GM12892 (cell line): ENCODE results near the gene SCRN1.

Experiments
- DNase-seq: peaks from one replicate; pipeline ENCODE4 v3.0.0; 2011; ENCODE audit not compliant: insufficient read length
- FAIRE-seq: peaks from 2 replicates; lab custom pipeline; 2011; peaks lifted over from hg19 to GRCh38; lab: Jason Lieb, UNC
- POLR2A ChIP-seq: IDR thresholded peaks from 2 replicates; pipeline ENCODE4 v1.6.1; 2011; ENCODE audit warnings: low read depth, low read length, control low read depth
- POLR2AphosphoS5 ChIP-seq: IDR thresholded peaks from 2 replicates; pipeline ENCODE4 v1.6.1; 2011; ENCODE audit warnings: low read depth, low read length, control low read depth
- TAF1 ChIP-seq: IDR thresholded peaks from 2 replicates; pipeline ENCODE4 v1.6.1; 2011; ENCODE audit warnings: low read depth, mild to moderate bottlenecking, control low read depth, low read length, borderline replicate concordance

Gene SCRN1

GRCh38 chr7:29958667-29959358 is 30.8 kb downstream of the SCRN1 start:
- no peak for FAIRE-seq
- no peak for TF ChIP-seq POLR2AphosphoS5
- no peak for TF ChIP-seq POLR2A
- no peak for TF ChIP-seq TAF1
- no peak for DNase-seq

- DNase-seq (no peak), FAIRE-seq (peak; percentile 42)
- TF ChIP-seq POLR2AphosphoS5 (no peak), TAF1 (no peak), POLR2A (no peak)
Observed at GRCh38 chr7:29957521-29958310, 31.9 kb downstream of the SCRN1 start.

- DNase-seq (no peak), FAIRE-seq (no peak)
- TF ChIP-seq TAF1 (no peak), POLR2A (no peak), POLR2AphosphoS5 (no peak)
Observed at GRCh38 chr7:29956487-29956836, 33.1 kb downstream of the SCRN1 start.

GRCh38 chr7:29955799-29956486 is 33.7 kb downstream of the SCRN1 start:
- TF ChIP-seq POLR2A: no peak
- no peak for TF ChIP-seq TAF1
- TF ChIP-seq POLR2AphosphoS5: no peak
- FAIRE-seq: peak; percentile 65
- DNase-seq: peak; percentile 21

- FAIRE-seq: no peak
Observed at GRCh38 chr7:29955075-29955792, 34.4 kb downstream of the SCRN1 start.

GRCh38 chr7:29953726-29954347 is 35.8 kb downstream of the SCRN1 start:
- no peak for DNase-seq
- no peak for TF ChIP-seq TAF1
- TF ChIP-seq POLR2AphosphoS5: no peak
- TF ChIP-seq POLR2A: no peak
- no peak for FAIRE-seq

More at GRCh38 chr7:29955075-29955792, 34.4 kb downstream of the SCRN1 start:
- no peak for TF ChIP-seq POLR2A
- no peak for TF ChIP-seq POLR2AphosphoS5
- no peak for TF ChIP-seq TAF1
- no peak for DNase-seq

GRCh38 chr7:29951206-29951605 is 38.4 kb downstream of the SCRN1 start:
- no peak for TF ChIP-seq TAF1
- TF ChIP-seq POLR2AphosphoS5: no peak
- TF ChIP-seq POLR2A: no peak
- FAIRE-seq (no peak), DNase-seq (no peak)

- DNase-seq: no peak
- TF ChIP-seq POLR2AphosphoS5: no peak
- no peak for TF ChIP-seq TAF1
- no peak for FAIRE-seq
Observed at GRCh38 chr7:29950480-29950879, 39.1 kb downstream of the SCRN1 start.

GRCh38 chr7:29948587-29948986 is 41.0 kb downstream of the SCRN1 start:
- no peak for FAIRE-seq
- no peak for DNase-seq
- TF ChIP-seq POLR2AphosphoS5 (no peak), POLR2A (no peak), TAF1 (no peak)

- no peak for TF ChIP-seq POLR2AphosphoS5
- no peak for TF ChIP-seq TAF1
- TF ChIP-seq POLR2A: no peak
- no peak for DNase-seq
- FAIRE-seq: no peak
Observed at GRCh38 chr7:29946428-29947186, 43.0 kb downstream of the SCRN1 start.

- no peak for TF ChIP-seq POLR2AphosphoS5
- TF ChIP-seq TAF1: no peak
- TF ChIP-seq POLR2A: no peak
- DNase-seq (no peak), FAIRE-seq (no peak)
Observed at GRCh38 chr7:29945259-29945809, 44.3 kb downstream of the SCRN1 start.
